Sigmoid colon (tissue), 7 donors: ENCODE results near the gene KMT5C. TPM values are rescaled to one million over a fixed set of nuclear protein-coding genes. Genes with fewer than 3 reads are reported as not detected.

ENCODE experiments used
- DNase-seq: peaks from one replicate; pipeline ENCODE4 v3.0.0-alpha.2; 2019
- H3K27ac ChIP-seq, 4 donors: fragments of 200-600 bp; sonication (generic); one replicate each; pipeline ENCODE4 v1.5.1; 2016 to 2019; ENCODE audit warnings: mild to moderate bottlenecking in 1 of 4
- H3K27me3 ChIP-seq, 3 donors: fragments of 200-600 bp; sonication (generic); one replicate each; pipeline ENCODE4 v1.5.1; 2019; ENCODE audit warnings: mild to moderate bottlenecking in 1 of 3
- H3K36me3 ChIP-seq, 4 donors: fragments of 200-600 bp; sonication (generic); one replicate each; pipeline ENCODE4 v1.5.1; 2016 to 2019
- H3K4me1 ChIP-seq, 4 donors: fragments of 200-600 bp; sonication (generic); one replicate each; pipeline ENCODE4 v1.5.1; 2017 to 2019
- H3K4me3 ChIP-seq, 4 donors: fragments of 200-600 bp; sonication (generic); one replicate each; pipeline ENCODE4 v1.5.1; 2017 to 2019; ENCODE audit warnings: mild to moderate bottlenecking in 2 of 4, moderate library complexity in 1 of 4
- H3K9me3 ChIP-seq, 4 donors: fragments of 200-600 bp in 3 of 4; sonication (generic) in 3 of 4; one replicate each; pipeline versions ENCODE4 v1.5.1 to v1.6.1; 2013 to 2019
- EP300 ChIP-seq, 4 donors: sonication (generic); formaldehyde crosslinking; IDR thresholded peaks; one replicate each; pipeline ENCODE4 v1.6.1; 2017; ENCODE audit warnings: antibody characterized with exemption in 4 of 4
- POLR2A ChIP-seq, 2 donors: fragments of 450-650 bp; IDR thresholded peaks; one replicate each; pipeline ENCODE4 v1.6.1; 2016; ENCODE audit warnings: antibody characterized with exemption in 2 of 2, mild to moderate bottlenecking in 2 of 2, moderate library complexity in 2 of 2
- POLR2AphosphoS5 ChIP-seq, 4 donors: sonication (generic); formaldehyde crosslinking; IDR thresholded peaks; one replicate each; pipeline ENCODE4 v1.6.1; 2017; ENCODE audit warnings: antibody characterized with exemption in 4 of 4
- WGBS, 2 donors: extraction: QIAGEN DNeasy Blood & Tissue Kit; methylation state at CpG; one replicate each; pipeline ENCODE4 v1.1.7; 2013; 5-methylcytosine and 5-hydroxymethylcytosine counted together
- intact Hi-C: fragments of 100-400 bp; cut with DNase I; formaldehyde crosslinking; loops from one replicate; pipeline ENCODE4 v1.15.1; 2023
- polyA plus RNA-seq, 3 donors: library from polyadenylated mRNA; stranded (reverse); fragments of 200-250 nt; gene quantifications; one replicate each; pipeline ENCODE4 v1.2.3, GENCODE V29; 2013
- total RNA-seq, 4 donors: library from RNA; depleted of rRNA; stranded (reverse); fragments of >200 nt; gene quantifications; one replicate each; pipeline ENCODE4 v1.1.0, GENCODE V29; 2016
- TF ChIP-seq, protein P1 (sequence below), 4 experiments: fragments of 450-650 bp in 3 of 4; fragments of 200-600 bp in 1 of 4; IDR thresholded peaks; one replicate each; pipeline ENCODE4 v1.5.1; 2016 to 2019; ENCODE audit warnings: antibody characterized with exemption in 4 of 4, mild to moderate bottlenecking in 3 of 4, moderate library complexity in 2 of 4
- donor health status: healthy with polysubstance abuse.
- donor health status: Bipolar disorder and iron deficiency.
- donor health status: healthy.

KMT5C gene
- total and polyA plus RNA-seq, 7 donors: 3.0 to 14.8 (median 9.1) TPM

DNA sequence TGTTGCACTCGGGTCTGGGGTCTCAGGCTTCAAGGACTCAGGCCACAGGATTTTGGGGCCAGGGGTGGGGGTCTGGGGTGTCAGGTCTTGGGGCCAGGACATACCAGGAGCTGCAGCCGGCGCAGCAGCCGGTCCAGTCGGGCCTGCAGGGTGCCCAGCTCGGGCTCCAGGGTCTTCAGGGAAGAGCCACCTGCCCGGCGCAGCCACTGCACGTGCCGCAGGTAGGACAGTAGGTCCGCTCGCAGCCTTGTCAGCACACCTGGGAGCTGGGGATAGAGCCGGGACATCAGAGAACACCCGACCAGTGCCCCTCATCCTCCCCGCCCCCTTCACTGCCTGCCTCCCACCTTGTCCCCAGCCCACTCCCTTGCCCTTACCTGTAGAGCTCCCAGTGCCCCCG lies 28.4 kb downstream of the KMT5C start:
- H3K27me3 ChIP-seq: peaks cover 43 to 66% (median 53%) of the 10 kb centered on the region in 3 donors

DNA sequence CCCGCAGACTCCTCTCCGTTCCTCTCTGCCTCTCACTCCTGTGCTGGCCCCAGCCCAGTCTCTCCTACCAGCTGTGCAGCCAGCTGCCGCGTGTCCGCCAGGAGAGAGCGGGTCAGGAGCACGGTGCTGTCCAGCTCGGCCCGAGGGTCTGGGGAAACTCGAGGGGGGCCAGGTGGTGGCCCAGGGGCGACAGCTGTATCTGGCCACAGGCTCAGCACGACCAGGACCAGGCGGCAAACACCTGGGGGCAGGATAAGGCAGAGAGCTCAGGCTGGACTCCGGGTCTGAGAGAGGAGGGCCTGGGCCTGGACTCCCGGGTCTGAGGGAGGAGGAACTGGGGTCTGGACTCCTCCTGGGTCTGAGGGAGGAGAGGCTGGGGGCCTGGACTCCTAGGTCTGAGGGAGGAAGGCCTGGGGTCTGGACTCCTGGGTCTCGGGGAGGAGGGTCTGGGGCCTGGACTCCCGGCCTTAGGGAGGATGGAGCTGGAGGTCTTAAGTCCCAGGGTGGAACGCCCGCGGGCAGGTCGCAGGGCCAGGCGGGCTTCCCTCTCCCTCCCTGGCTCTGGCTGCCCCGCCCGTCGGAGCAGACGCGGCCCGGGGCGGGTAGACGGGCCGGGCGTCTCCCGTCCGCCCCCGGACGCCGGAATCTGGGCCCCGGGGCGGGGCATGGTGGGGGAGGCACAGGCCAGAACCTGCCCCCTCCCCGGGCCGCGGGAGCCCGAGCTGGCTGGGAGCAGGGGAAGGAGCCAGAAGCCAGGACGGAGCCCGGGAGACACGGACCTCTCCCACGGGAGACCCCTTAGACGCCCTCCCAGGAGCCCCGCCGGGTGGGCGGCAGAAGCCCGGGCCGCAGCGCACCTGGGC lies 29.3 kb downstream of the KMT5C start:
- TF ChIP-seq POLR2AphosphoS5 (IDR thresholded peaks at IDR 0.05) (no peak), POLR2A (IDR thresholded peaks at IDR 0.05) (no peak)
- TF ChIP-seq, protein P1, sequence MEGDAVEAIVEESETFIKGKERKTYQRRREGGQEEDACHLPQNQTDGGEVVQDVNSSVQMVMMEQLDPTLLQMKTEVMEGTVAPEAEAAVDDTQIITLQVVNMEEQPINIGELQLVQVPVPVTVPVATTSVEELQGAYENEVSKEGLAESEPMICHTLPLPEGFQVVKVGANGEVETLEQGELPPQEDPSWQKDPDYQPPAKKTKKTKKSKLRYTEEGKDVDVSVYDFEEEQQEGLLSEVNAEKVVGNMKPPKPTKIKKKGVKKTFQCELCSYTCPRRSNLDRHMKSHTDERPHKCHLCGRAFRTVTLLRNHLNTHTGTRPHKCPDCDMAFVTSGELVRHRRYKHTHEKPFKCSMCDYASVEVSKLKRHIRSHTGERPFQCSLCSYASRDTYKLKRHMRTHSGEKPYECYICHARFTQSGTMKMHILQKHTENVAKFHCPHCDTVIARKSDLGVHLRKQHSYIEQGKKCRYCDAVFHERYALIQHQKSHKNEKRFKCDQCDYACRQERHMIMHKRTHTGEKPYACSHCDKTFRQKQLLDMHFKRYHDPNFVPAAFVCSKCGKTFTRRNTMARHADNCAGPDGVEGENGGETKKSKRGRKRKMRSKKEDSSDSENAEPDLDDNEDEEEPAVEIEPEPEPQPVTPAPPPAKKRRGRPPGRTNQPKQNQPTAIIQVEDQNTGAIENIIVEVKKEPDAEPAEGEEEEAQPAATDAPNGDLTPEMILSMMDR (IDR thresholded peaks at IDR 0.05): no peak
- H3K36me3 ChIP-seq: no peaks in the 10 kb centered on the region
- peak overlapping the region in 1 of 4 donors; percentile 31 for H3K27ac ChIP-seq
- peaks cover 0 to 21% (median 18%) of the 10 kb centered on the region in 4 donors for H3K4me1 ChIP-seq
- H3K9me3 ChIP-seq: no peaks in the 10 kb centered on the region
- H3K4me3 ChIP-seq: peak overlapping the region in 2 of 4 donors; percentile 17 to 37
- peaks cover 48 to 74% (median 62%) of the 10 kb centered on the region in 3 donors for H3K27me3 ChIP-seq
- no peak for DNase-seq
- intact Hi-C loops: no loop called here
- 4 to 11% methylated on average over 54 of the region's 54 CpGs for WGBS, 2 donors

More for the DNA sequence above, 28.4 kb downstream of the KMT5C start:
- H3K9me3 ChIP-seq: no peaks in the 10 kb centered on the region
- intact Hi-C loops: no loop called here
- DNase-seq: no peak
- H3K4me3 ChIP-seq: no peak overlapping the region
- peaks cover 0 to 20% (median 17%) of the 10 kb centered on the region in 4 donors for H3K4me1 ChIP-seq
- no peak for TF ChIP-seq POLR2A (IDR thresholded peaks at IDR 0.05)
- no peak for TF ChIP-seq POLR2AphosphoS5 (IDR thresholded peaks at IDR 0.05)
- no peak for TF ChIP-seq EP300 (IDR thresholded peaks at IDR 0.05)
- WGBS, 2 donors: 64 to 84% methylated on average over 16 of the region's 16 CpGs
- H3K27ac ChIP-seq: peak overlapping the region in 1 of 4 donors; percentile 31
- H3K36me3 ChIP-seq: no peaks in the 10 kb centered on the region

DNA sequence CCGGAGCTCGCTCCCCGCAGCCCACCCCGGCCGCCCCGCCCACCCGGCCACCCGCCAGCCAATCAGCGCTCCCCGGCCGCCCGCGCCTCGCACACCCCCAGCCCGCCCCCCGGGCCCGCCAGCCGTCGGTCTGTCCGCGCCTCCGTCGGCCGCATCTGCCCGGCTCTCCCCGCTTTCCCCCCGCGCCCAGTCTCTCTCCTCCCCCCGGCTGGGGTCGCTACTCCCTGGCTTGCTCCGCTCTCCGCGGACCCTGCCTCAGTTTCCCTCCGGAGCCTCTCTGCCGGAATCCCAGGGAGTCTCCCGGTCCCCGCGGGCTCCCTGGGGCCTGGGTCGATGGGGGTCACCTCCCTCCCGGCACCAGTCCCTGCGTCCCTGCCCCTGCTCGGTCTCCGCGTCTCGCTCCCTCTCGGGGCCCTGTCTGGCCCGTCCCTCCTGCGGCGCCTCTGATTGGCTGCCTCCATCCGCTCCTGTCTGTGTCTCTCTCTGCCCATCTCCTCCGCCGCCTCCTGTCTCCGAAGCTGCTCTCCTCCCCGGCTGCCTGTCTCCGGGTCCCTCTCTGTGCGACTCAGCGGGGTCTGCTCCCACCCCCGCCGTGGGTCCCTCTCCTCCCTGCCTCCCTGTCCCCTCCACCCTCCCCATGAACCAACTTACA lies 30.1 kb downstream of the KMT5C start:
- Histone ChIP-seq H3K27me3 (peaks cover 56 to 80% (median 70%) of the 10 kb centered on the region in 3 donors), H3K9me3 (no peaks in the 10 kb centered on the region), H3K4me3 (peak overlapping the region in 2 of 4 donors; percentile 37 to 38), H3K27ac (peak overlapping the region in 1 of 4 donors; percentile 28), H3K4me1 (peaks cover 0 to 27% (median 23%) of the 10 kb centered on the region in 4 donors), H3K36me3 (no peaks in the 10 kb centered on the region)
- no peak for TF ChIP-seq POLR2AphosphoS5 (IDR thresholded peaks at IDR 0.05)
- TF ChIP-seq POLR2A (IDR thresholded peaks at IDR 0.05): no peak
- TF ChIP-seq, protein P1 (IDR thresholded peaks at IDR 0.05): no peak
- TF ChIP-seq EP300 (IDR thresholded peaks at IDR 0.05): no peak
- DNase-seq: no peak
- WGBS, 2 donors: 2 to 3% methylated on average over 59 of the region's 59 CpGs
- intact Hi-C loops: no loop called here

DNA sequence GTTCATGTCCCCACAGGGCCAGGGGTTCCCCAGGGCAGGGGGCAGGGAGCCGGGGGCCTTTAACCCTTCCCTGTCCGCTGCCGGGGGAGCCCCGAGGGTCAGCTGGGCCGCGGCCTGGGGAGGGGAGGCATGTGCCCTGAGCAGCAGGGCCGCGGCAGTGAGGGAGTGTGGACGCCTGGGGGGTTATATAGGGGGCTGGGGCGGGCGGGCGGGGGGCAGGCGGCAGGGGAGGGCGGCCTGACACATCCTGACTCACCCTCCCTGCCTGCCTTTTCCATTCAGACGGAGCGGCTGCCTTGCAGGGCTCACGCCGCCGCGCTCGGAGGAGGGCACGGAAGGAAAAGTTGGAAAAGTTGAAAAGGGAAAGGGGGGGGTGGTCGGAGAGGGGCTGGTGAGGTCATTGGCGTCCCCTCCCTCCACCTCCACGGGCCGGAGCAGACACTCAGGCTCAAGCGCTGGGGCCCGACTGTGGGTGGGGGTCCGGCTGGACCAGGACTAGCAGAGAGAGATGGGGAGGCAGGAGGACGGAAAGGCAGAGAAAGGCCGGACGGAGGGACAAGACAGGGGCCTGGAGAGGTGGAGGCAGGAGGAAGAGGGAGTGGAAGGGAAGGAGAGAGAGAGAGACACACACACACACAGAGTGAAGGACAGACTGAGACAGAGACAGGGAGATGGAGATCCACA lies 30.8 kb downstream of the KMT5C start, which contains the start of gene IL11:
TSS of gene IL11 (minus strand) at position 159 of the 684 bp plus-strand sequence. CDS start at position 6, 153 bp downstream.
- intact Hi-C loops: no loop called here
- DNase-seq: no peak
- H3K27me3 ChIP-seq: peaks cover 58 to 85% (median 77%) of the 10 kb centered on the region in 3 donors
- H3K36me3 ChIP-seq: no peaks in the 10 kb centered on the region
- peak within 1 kb of the TSS in 1 of 4 donors; percentile 31 for H3K27ac ChIP-seq
- peak within 1 kb of the TSS in 2 of 4 donors; percentile 37 to 38 for H3K4me3 ChIP-seq
- WGBS, 2 donors: 7 to 10% methylated on average over 32 of the region's 32 CpGs
- H3K9me3 ChIP-seq: no peaks in the 10 kb centered on the region
- TF ChIP-seq POLR2AphosphoS5 (IDR thresholded peaks at IDR 0.05) (no peak), EP300 (IDR thresholded peaks at IDR 0.05) (no peak), POLR2A (IDR thresholded peaks at IDR 0.05) (no peak)
- TF ChIP-seq, protein P1 (IDR thresholded peaks at IDR 0.05): no peak
- H3K4me1 ChIP-seq: peaks cover 0 to 27% (median 23%) of the 10 kb centered on the region in 4 donors
